ENCODE data around the gene FRA10AC1.

FRA10AC1 gene, protein sequence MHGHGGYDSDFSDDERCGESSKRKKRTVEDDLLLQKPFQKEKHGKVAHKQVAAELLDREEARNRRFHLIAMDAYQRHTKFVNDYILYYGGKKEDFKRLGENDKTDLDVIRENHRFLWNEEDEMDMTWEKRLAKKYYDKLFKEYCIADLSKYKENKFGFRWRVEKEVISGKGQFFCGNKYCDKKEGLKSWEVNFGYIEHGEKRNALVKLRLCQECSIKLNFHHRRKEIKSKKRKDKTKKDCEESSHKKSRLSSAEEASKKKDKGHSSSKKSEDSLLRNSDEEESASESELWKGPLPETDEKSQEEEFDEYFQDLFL

DNA sequence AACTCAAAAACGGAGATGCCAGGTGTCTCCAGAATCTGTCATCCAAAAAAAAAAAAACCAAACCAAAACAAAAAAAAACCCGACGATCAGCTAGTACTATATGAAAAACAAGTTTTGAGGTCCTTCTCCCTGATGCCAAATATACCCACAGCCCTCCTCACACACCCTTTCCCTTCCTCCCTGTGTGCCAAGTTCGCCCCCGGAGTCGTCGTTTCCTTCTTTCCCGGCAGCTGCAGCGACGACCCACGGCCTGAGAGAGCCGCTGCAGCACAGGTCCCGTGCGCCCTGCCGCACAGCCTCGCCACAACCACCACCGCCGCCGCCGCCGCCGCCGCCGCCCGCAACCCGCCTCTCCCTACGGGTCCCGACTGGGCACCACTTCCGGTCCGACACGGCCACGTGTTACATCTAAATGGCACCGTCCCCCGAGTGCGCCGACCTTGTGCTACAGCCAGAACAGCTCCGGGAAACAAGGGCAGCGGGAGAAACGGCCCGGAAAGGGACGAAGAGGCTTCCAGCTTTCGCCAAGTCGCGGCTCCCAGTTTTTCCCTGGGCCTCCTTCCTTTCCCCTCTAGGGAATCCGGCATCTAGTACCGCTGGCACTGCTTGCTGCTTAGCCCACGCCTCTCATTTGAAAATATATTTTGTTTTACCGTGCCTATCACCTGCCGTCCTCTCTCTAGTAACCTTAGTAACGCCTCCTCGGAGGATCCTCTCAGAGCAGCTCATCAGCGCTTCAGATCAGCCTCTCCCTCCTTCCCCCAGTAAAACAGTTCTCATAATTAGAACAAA, at the start of gene FRA10AC1:
Gene FRA10AC1 (minus strand): TSS at position 383 of the 792 bp plus-strand sequence. CDS start 2,486 bp downstream, outside the sequence.
- peak; percentile 90 for DNase-seq

DNA sequence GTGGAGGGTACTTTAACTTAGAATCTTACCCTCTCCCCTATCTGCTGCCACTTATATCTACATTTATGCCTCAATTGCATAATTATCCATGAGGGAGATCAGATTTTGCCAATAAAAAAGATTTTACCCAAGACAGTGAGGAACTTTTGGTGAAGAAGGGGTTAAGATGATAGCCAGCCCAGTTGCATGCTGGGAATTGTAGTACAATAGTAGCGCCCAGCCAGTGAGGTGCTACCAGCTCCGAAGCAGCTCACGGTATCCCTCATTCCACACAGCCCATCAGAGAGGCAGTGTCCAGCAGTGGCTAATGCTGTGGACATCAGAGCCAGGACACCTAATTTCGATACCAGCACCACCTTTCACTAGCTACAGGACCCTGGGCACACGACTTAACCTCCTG, 49.4 kb upstream of the FRA10AC1 start:
- no peak for DNase-seq

DNA sequence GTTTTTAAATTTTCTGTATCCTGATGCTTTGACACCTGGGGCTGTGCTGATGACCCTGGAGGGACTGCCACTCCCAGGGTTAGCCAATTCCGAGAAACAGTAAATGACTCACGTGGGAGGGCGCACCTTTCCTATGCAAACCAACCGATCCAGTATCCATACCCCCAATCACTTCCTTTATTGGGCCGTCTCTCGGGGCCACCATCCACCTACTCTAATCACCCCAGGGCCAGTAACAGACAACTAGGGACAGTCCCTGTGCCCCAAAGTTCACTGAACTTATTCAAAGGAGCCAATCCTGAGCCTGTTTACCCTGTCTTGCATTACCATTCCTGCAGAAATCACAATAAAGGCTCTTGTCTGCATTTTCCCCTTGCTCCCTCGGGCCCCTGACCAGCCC, 48.7 kb upstream of the FRA10AC1 start:
- no peak for DNase-seq

DNA sequence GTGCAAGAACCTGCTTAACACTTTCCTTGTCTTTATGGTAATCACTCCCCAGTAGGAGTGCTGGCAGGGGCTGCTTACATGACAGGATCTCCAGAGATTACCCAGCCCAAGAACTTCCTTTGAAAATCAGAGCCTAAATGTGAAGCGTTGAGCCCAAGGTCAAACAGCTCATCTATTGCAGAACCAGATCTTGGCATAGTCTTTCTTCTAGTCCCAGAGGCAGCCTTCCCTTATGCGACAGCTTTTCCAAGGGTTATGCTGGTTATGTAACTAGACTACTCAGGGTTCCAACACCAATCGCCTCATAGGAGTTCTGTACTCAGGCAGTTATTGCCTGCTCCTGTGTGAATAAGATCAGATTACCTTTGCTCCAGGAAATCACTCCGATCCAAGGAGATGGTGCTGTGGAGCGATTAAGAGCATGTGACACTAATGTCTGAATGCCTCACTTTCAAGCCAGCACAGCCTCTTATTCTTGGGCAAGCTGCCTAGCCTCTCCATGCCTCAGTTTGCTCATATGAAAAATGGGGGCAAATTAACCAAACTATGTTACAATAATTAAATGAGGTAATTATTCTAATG, 46.9 kb upstream of the FRA10AC1 start:
- DNase-seq, result no peak

DNA sequence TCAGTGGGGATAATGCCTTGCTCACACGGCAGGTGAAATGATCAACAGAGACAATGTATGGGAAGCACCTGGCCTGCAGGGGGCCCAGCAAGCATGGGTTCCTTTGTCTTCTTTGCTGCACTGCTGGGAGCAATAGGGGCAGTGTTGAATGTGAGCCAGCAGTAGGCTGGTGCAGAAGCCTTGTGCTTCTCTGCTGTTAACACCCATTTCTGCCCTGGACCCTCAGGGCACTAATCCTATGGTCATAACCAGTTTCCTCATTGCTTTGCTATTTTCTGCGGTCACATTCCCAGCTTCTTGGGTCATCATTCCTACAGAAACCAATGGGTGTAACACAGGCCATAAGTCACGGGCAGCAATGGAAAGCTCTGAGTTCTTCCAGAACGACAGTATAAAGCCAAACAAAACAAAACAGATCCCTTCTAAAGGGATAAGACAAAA, 44.5 kb upstream of the FRA10AC1 start:
- peak; percentile 8 for DNase-seq

DNA sequence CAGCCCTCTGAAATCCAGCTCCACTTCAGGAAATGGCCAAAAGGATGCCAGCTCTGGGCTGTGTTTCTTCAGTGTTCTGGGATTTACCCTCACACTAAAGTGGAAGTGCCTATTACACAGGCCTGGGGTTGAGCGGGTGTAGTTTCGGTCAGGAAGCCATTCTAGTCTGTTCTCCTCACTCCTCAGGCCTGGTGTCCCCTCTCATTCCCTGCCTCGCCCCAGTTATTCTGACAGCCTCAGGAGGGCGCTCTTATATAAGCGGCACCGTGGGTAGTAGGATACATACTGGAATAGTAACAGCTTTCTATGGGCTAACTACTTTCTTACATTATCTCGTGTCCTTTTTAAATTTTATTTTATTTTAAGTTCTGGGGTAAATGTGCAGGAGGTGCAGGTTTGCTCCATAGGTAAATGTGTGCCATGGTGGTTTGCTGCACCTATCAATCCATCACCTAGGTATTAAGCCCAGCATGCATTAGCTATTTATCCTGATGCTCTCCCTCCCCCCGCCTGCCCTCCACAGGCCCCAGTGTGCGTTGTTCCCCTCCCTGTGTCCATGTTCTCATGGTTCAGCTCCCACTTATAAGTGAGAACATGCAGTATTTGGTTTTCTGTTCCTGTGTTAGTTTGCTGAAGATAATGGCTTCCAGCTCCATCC, 43.1 kb upstream of the FRA10AC1 start:
- DNase-seq, result peak; percentile 9

DNA sequence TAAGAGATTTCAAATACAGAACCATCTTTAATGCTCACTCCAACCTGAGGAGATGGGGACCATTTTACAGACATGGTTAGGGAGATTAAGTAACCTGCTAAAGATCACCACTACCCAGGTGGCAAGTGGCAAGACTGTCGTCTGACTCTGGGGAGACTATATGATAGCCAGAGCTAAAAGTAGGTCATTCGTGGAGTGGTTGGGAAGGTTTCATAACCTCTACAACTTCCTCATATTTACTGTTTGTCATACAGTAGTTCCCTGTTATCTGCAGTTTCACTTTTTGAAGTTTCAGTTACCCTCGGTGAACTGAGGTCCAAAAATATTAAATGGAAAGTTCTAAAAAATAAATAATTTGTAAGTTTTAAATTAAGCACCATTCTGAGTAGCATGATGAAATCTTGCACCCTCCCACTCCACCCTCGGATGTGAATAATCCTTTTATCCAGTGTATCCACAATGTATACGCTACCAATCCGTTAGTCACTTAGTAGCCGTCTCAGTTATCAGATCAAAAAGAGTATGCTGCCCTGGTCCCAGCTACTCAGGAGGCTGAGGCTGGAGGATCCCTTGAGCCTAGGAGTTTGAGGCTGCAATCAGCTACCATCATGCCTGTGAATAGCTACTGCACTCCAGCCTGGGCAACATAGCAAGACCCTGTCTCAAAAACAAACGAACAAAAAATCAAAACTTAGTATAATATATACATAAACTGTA, 40.4 kb upstream of the FRA10AC1 start:
- DNase-seq, result no peak

DNA sequence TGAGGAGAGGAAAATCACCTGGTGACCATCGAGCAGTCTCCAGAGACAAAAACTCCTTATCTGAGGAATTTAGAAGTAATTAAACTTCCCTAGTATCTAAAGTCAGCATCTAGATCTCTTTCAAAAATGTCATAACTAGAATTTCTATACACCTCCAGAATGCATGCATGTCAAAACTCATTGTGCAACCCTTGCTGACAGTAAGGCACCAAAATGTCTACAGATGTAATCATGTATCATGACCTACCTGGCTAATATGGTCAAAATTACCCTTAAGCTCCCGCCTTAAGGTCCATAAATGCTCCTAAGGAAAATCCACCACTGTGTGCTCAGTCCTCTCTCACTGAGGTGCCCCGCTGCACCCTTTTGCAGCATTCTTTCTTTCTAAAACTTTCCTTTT, 39.0 kb upstream of the FRA10AC1 start:
- DNase-seq, result no peak

DNA sequence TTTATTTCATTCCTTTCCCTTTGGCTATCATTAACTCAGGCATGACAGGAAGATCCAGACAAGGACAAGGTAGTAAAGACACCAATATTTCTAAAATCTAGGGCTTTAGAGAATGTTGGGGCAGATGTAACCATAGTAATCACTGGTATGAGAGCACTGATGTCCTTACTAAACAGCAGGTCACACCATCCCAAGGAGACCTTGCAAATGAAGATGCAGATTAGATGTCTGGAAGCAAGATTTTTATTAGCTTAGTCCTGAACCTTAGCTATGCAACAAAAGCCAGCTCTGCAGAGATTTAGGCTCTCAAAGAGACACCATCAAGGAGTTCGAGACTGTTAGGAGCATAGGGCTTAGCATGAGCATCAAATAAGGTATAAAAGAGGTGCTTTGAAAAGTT, 23.6 kb upstream of the FRA10AC1 start:
- DNase-seq, result no peak

DNA sequence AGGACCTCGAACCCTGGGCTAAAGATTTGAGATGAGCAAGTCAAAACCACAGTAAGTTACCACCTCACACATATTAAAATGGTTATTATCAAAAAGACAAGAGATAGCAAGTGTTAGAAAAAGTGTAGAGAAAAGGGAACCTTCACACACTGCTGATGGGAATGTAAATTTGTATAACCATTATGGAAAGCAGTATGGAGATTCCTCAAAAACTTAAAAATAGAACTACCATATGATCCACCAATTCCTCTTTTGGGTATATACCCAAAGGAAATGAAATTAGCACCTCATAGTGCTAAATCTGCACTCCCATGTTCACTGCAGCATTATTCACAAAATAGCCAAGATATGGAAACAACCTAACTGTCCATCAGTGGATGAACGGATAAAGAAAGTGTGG, 20.8 kb upstream of the FRA10AC1 start:
- DNase-seq, result no peak

DNA sequence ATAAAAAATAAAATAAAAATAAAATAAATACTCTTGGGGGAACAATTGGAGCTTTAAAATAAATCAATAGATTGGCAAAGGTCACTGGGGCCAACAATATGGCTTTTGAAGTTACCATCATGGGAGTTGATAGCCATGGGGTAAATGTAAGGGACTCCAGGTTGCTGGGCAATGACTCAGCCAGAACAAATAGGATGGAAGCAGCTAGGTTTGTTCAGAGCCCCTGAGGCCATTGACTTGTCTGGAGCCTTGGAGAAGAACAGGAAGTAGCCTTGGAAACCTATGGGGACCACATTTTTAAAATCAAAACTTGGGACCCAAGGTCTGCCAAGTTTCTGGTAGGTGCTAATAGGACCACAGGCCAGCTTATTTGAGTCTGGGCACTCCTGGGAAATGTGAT, 20.2 kb upstream of the FRA10AC1 start:
- no peak for DNase-seq

DNA sequence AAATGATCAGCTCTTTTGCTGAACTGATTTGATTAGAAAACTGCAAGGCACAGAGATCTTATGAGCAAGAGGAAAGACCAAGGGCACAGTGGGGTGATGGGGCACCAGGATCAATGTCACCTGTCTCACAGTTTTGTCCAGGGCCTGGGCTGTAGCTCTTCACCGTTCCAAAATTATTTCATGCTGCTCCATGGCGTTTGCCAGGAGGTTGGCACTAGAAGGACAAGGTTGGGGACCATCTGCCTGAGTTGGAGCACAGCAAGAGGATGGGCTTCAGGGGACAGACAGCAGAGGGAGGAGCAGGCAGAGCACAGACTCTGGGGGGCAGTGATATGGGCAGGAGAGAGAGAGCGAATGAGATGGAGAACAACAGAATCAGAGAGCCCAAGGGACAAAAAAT, 17.5 kb upstream of the FRA10AC1 start:
- DNase-seq, result no peak

DNA sequence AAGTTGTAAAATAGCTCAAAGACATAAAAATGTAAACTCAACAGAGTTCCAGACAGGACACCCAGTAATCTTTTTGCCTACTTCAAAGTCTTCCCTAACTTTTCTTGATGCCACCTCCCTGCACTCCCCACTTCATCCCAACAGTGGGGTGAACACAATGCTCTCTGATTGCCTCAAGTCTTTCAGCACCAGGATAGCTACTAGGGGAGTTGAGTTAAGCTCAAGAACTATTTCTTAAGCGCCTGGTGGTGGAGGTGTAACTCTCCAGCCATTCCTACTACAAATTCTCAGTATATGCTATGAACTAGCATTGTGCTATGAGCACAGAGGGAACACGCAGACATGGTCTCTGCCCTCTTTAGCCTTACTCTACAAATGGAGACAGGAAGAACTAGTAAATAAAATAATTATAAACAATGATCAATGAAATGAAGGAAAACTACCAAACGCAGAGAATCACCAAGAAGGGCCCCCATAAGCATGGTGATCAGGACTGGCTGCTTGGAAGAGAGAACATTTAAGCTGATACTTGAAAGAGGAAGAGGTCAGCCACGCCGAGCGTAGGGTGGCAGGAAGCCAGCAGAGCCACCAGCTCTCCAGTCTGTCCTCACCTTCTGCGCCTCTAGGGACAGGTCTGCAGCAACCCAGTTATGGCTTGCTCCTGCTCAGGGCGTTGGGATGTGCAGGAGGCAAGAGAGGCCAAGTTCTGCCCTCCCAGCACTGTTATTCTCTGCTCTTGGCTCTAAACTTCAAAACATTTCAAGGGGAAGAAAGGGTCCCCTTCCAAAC, 16.7 kb upstream of the FRA10AC1 start:
- DNase-seq, result no peak

DNA sequence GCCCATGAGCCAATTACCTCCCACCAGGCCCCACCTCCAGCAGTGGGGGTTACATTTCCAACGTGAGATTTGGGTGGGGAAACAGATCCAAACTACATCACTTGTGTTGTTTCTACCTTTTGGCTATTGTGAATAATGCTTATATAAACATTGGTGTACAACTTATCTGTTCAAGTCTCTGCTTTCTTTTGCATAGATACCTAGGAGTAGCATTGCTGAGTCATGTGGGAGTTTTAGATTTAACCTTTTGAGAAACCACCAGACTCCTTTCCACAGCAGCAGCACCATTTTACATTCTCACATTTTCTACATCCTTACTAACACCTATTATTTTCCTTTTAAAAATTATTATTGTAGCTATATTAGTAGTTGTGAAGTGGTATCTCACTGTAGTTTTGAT, 14.4 kb upstream of the FRA10AC1 start:
- DNase-seq, result no peak

DNA sequence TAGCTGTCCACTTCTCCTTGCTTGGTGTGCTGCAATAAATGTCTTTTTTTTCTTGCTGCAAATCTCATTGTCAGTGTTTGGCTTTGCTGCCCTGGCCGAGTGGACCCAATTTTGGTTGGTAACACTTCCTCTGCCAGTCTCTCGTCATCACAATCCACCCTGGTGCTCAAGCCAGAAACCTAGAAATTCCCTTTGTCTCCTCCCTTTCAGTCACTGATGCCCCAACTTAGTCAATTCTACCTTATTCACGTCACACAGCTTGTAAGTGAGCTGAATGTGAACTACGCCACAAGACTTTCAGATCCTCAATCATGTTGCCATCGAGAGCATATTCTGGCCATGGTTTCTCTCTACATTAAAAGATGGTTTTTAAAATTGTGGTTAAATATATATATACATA, 13.0 kb upstream of the FRA10AC1 start:
- no peak for DNase-seq

DNA sequence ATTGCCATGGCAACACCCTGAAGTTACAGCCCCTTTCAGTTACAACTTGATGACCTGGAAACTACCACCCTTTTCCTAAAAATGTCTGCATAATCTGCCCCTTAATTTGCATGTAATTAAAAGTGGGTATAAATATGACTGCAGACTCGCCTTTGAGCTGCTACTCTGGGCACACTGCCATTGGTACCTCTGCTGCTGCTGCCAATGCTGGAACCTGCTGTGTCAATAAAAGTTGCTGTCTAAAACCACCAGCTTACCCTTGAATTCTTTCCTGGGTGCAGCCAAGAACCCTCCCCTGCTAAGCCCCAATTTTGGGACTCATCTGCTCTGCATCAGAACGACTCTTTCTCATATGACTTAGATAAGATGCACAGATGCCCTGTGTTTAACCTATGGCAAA, 10.2 kb upstream of the FRA10AC1 start:
- no peak for DNase-seq

DNA sequence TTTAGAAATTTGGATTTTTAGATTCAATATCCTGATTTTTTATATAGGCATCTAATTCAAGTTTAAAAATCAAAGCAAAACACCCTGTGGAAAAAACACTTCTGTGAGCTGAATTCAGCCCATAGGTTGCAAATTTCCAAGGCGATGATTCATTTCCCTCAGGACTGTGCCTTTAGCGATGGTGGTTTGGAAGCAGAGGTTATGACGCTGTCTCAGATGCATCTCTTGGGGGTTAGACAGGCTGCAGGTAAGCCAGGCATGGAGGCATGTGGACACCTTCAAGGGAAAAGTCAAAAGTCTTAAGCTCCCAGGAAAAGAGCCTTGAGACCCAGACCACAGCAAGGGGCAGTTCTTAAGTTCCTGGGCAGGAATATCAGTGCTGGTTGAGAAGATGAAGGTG, 9.5 kb upstream of the FRA10AC1 start:
- no peak for DNase-seq

DNA sequence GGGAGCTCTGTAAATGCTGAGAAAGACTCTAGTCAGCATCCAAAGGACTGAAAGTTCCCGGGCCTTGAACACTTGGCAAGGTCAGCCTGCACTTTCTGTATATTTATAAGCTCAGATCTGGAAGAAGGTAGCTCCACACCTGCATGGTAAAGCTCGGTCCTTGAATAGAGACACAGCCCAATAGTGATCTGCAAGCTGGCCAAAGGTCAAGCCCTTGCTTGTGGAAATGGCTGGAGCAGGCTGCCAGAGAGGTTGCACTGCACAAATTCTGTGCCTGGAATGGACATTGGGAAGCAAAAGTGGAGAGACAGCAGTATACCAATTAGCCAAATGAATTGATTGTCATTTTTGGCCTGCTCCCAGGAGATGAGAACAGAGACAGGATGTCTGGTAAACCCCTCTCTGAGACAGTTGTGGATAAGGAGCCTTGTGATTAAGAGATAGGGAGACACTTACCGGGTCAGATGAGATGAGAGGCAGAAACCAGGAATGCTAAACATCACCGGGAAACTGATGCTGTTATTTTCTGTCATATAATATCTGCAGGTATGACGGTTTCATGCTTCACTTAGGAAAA, 8.0 kb upstream of the FRA10AC1 start:
- no peak for DNase-seq

DNA sequence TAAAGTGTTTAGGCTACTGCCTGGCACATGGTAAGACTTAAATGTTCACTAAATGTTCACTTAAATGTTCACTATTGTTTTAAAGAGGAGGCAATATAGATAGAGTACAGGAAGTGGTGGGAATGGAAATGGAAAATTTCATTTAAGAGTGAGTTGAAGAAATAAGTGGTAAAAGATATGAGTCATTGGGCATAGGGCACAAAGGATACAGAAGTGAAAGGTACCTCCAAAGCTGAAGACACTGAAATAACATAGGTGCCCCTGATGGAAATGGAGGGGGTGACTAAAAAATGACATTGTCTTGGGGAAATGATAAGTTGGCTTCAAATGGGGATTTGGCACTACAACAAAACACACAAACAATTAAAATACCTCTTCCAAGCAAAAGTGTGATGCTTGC, 5.2 kb upstream of the FRA10AC1 start:
- DNase-seq, result peak; percentile 36

DNA sequence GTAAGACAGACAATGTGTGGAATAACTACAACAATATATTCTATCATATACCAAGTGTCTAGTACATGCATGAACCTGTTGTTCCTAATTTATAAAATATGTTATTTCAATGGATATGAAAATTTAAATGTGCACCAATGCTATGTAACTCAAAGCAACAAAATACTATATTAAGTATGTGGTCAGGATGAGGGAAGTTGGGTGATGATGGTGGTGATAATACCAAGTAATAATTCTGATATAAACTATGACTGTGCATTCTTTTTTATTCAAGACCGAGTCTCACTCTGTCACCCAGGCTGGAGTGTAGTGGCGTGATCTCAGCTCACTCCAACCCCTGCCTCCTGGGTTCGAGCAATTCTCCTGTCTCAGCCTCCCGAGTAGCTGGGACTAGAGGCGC, 2.1 kb upstream of the FRA10AC1 start:
- DNase-seq, result no peak

DNA sequence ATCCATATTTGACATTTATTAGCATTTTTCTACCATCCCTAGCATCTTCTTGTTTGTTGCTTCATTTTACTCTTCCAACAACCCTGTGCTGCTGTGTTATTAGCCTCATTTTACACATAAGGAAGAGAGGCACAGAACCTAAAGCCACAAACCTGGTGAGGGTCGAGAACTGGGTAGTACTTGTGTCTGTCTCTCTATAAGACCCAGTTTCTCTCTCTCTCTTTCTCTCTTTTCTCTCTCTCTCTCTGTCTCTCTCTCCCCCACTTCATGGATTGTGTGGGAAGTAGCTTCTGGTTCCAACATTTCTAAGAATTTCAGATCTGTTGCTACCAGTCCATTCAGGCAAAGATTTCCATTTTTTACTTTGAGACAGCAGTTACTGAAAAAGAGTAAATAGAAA, 1.4 kb upstream of the FRA10AC1 start:
- no peak for DNase-seq

DNA sequence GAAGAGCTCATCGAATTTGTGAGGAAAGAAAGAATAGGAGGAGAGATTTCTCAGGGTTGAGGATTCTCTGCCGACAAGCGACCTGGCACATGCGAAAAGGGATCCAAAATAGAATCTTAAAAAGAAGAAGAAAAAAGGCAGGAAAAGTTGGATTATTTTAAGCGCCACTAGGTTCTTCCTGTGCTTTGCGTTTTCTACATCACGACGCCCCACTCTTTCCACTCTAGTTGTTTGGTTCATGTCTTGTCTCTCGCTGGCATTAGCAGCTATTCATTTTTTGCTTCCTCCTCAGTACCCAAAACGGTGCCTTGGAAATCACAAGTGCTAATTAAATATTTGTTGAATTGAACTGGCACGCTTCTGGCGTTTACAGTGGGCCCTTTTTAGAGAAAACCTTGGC, 674 bp upstream of the FRA10AC1 start:
- DNase-seq, result peak; percentile 9

Data from activated CD4-positive, alpha-beta T cell treated with anti-CD3 and anti-CD28 coated beads, Interleukin-10, Interleukin-2, amounts not matched to agents 100 ng/mL and 50 ng/mL, durations not matched to agents 16 hours and 8 hours (primary cell).